ENCODE results near the gene STYK1. TPM values are rescaled to one million over a fixed set of nuclear protein-coding genes. Genes with fewer than 3 reads are reported as not detected.

STYK1 gene
- total and polyA plus RNA-seq, 4 donors: 0.67 to 1.3 (median 0.89) TPM

- no peak for TF ChIP-seq CTCF (IDR thresholded peaks at IDR 0.05; ENCODE audit: control extremely low read depth, extremely low read depth)
- Histone ChIP-seq H3K36me3 (ENCODE audit: control insufficient read depth in 4 of 4, insufficient read depth in 4 of 4, low read length in 4 of 4) (no peaks in the 10 kb centered on the region), H3K4me3 (no peak overlapping the region), H3K27me3 (ENCODE audit: control insufficient read depth in 3 of 3, insufficient read depth in 3 of 3, low read length in 2 of 3) (no peaks in the 10 kb centered on the region), H3K4me1 (ENCODE audit: control insufficient read depth in 5 of 5, insufficient read depth in 5 of 5, low read length in 5 of 5) (no peaks in the 10 kb centered on the region), H3K9ac (ENCODE audit: insufficient read depth in 1 of 2, low read length in 2 of 2) (no peak overlapping the region), H3K27ac (ENCODE audit: low read depth in 1 of 2, low read length in 1 of 2) (no peak overlapping the region), H3K9me3 (ENCODE audit: control insufficient read depth in 4 of 4, insufficient read depth in 3 of 4, low read length in 3 of 4) (peaks cover 0 to 6% (median 2%) of the 10 kb centered on the region in 4 donors)
- WGBS, 2 donors: 46 to 70% methylated on average over 4 of the region's 4 CpGs
- DNase-seq: no peak
- ATAC-seq (ENCODE audit: insufficient read depth, low FRiP score): no peak
These were observed 27.9 kb downstream of the STYK1 start for GRCh38 chr12:10645910-10646309.

- WGBS, 2 donors: 73 to 87% methylated on average over 6 of the region's 6 CpGs
- no peak for DNase-seq
- Histone ChIP-seq H3K9ac (ENCODE audit: insufficient read depth in 1 of 2, low read length in 2 of 2) (no peak overlapping the region), H3K9me3 (ENCODE audit: control insufficient read depth in 4 of 4, insufficient read depth in 3 of 4, low read length in 3 of 4) (peaks cover 0 to 4% (median 1%) of the 10 kb centered on the region in 4 donors), H3K27me3 (ENCODE audit: control insufficient read depth in 3 of 3, insufficient read depth in 3 of 3, low read length in 2 of 3) (no peaks in the 10 kb centered on the region), H3K4me3 (no peak overlapping the region), H3K36me3 (ENCODE audit: control insufficient read depth in 4 of 4, insufficient read depth in 4 of 4, low read length in 4 of 4) (no peaks in the 10 kb centered on the region), H3K27ac (ENCODE audit: low read depth in 1 of 2, low read length in 1 of 2) (no peak overlapping the region), H3K4me1 (ENCODE audit: control insufficient read depth in 5 of 5, insufficient read depth in 5 of 5, low read length in 5 of 5) (no peaks in the 10 kb centered on the region)
- no peak for ATAC-seq (ENCODE audit: insufficient read depth, low FRiP score)
- no peak for TF ChIP-seq CTCF (IDR thresholded peaks at IDR 0.05; ENCODE audit: control extremely low read depth, extremely low read depth)
These were observed 31.9 kb downstream of the STYK1 start for GRCh38 chr12:10641735-10642500.

GRCh38 chr12:10638728-10639127 is 35.1 kb downstream of the STYK1 start:
- Histone ChIP-seq H3K4me3 (no peak overlapping the region), H3K27ac (ENCODE audit: low read depth in 1 of 2, low read length in 1 of 2) (no peak overlapping the region), H3K36me3 (ENCODE audit: control insufficient read depth in 4 of 4, insufficient read depth in 4 of 4, low read length in 4 of 4) (no peaks in the 10 kb centered on the region), H3K9ac (ENCODE audit: insufficient read depth in 1 of 2, low read length in 2 of 2) (no peak overlapping the region), H3K27me3 (ENCODE audit: control insufficient read depth in 3 of 3, insufficient read depth in 3 of 3, low read length in 2 of 3) (no peaks in the 10 kb centered on the region), H3K4me1 (ENCODE audit: control insufficient read depth in 5 of 5, insufficient read depth in 5 of 5, low read length in 5 of 5) (no peaks in the 10 kb centered on the region), H3K9me3 (ENCODE audit: control insufficient read depth in 4 of 4, insufficient read depth in 3 of 4, low read length in 3 of 4) (no peaks in the 10 kb centered on the region)
- DNase-seq (no peak), ATAC-seq (ENCODE audit: insufficient read depth, low FRiP score) (no peak)
- no peak for TF ChIP-seq CTCF (IDR thresholded peaks at IDR 0.05; ENCODE audit: control extremely low read depth, extremely low read depth)
- 96 to 100% methylated on average over 1 of the region's 1 CpG for WGBS, 2 donors
